K562 (cell line): ENCODE results near the gene HGD. TPM values are rescaled to one million over a fixed set of nuclear protein-coding genes. Genes with fewer than 3 reads are reported as not detected.

ENCODE experiments used
- CBFA2T2 ChIP-seq: fragments of 450-650 bp; conservative IDR thresholded peaks from 2 replicates; pipeline ENCODE4 v1.6.1; 2017; ENCODE audit warnings: mild to moderate bottlenecking
- CCNT2 ChIP-seq: IDR thresholded peaks from 2 replicates; pipeline ENCODE4 v1.6.1; 2011; ENCODE audit warnings: borderline replicate concordance, low read depth, mild to moderate bottlenecking, moderate library complexity, mixed read lengths, low read length; ENCODE audit not compliant: insufficient read length; ENCODE audit errors: extremely low read depth
- CHD4 ChIP-seq: fragments of 200-600 bp; sonication (generic); IDR thresholded peaks from 3 replicates; pipeline ENCODE4 v1.6.1; 2012; ENCODE audit warnings: low read depth, mild to moderate bottlenecking, mixed read lengths, low read length, inconsistent platforms; ENCODE audit not compliant: insufficient read depth, insufficient replicate concordance, poor library complexity, severe bottlenecking
- CXXC5 ChIP-seq: fragments of 250-450 bp; sonication (Bioruptor Pico); IDR thresholded peaks from 2 replicates; pipeline ENCODE4 v1.8.0; 2022; ENCODE audit warnings: inconsistent platforms, mild to moderate bottlenecking, moderate library complexity
- HDGF ChIP-seq: fragments of 450-650 bp; IDR thresholded peaks from 2 replicates; pipeline ENCODE4 v1.6.1; 2016
- HLTF ChIP-seq: fragments of 450-650 bp; IDR thresholded peaks from 2 replicates; pipeline ENCODE4 v1.6.1; 2016
- HMG20B ChIP-seq: fragments of 250-450 bp; sonication (Bioruptor Pico); IDR thresholded peaks from 2 replicates; pipeline ENCODE4 v1.5.0; 2021; ENCODE audit warnings: mild to moderate bottlenecking
- HNRNPL ChIP-seq: fragments of 200-400 bp; formaldehyde crosslinking; IDR thresholded peaks from 2 replicates; pipeline ENCODE4 v1.6.1; 2017; ENCODE audit warnings: low read depth, mild to moderate bottlenecking, low read length
- LEF1 ChIP-seq: fragments of 450-650 bp; IDR thresholded peaks from 2 replicates; pipeline ENCODE4 v1.6.1; 2016; ENCODE audit warnings: mild to moderate bottlenecking
- NUFIP1 ChIP-seq: fragments of 450-650 bp; IDR thresholded peaks from 2 replicates; pipeline ENCODE4 v1.6.1; 2018; ENCODE audit not compliant: partially characterized antibody
- RHOXF2B ChIP-seq: fragments of 250-450 bp; sonication (Bioruptor Pico); conservative IDR thresholded peaks from 2 replicates; pipeline ENCODE4 v1.5.1; 2021
- SAFB ChIP-seq: fragments of 200-400 bp; formaldehyde crosslinking; IDR thresholded peaks from 2 replicates; pipeline ENCODE4 v1.6.1; 2017; ENCODE audit warnings: low read depth, low read length, borderline replicate concordance
- TBP ChIP-seq: optimal IDR thresholded peaks from 2 replicates; pipeline ENCODE3; 2011; ENCODE audit warnings: low read depth, low read length, improper control_type of control experiment
- ZNF12 ChIP-seq: sonication (generic); formaldehyde crosslinking; IDR thresholded peaks from 2 replicates; pipeline ENCODE4 v1.4.0; 2020; ENCODE audit warnings: mild to moderate bottlenecking, missing genetic modification reagents
- ZNF224 ChIP-seq: sonication (generic); formaldehyde crosslinking; IDR thresholded peaks from 2 replicates; pipeline ENCODE4 v1.8.0; 2022; ENCODE audit warnings: mild to moderate bottlenecking, missing genetic modification reagents
- ZNF316 ChIP-seq: fragments of 450-650 bp; IDR thresholded peaks from 2 replicates; pipeline ENCODE4 v1.6.1; 2016
- ZNF41 ChIP-seq: fragments of 250-450 bp; sonication (Bioruptor Pico); conservative IDR thresholded peaks from 2 replicates; pipeline ENCODE4 v1.4.0; 2020; ENCODE audit warnings: mild to moderate bottlenecking
- polyA plus RNA-seq, 8 experiments: library from polyadenylated mRNA; depleted of rRNA in 4 of 8; stranded (reverse) in 5 of 8; unstranded in 3 of 8; fragments of >200 nt; fragmentation: Nextera tagmentation in 2 of 8; fragmentation: Illumina TruSeq in 1 of 8; extraction: Ambion mirVana in 2 of 8; extraction: Trizol in 1 of 8; gene quantifications; 2 replicates each; pipeline versions ENCODE4 v1.2.1 to v1.2.3, GENCODE V29; 2011 to 2014; ENCODE audit warnings: inconsistent platforms in 1 of 8, missing spikeins in 1 of 8
- total RNA-seq, 7 experiments: library from RNA; depleted of rRNA in 6 of 7; stranded (reverse); fragments of >200 nt in 6 of 7; fragmentation: Illumina TruSeq in 2 of 7; extraction: Trizol in 2 of 7; gene quantifications; 2 replicates each; pipeline versions ENCODE4 v1.2.1 to v1.2.3, GENCODE V29; 2011 to 2021; ENCODE audit warnings: low replicate concordance in 1 of 7
- TF ChIP-seq, protein P1 (sequence below): fragments of 450-650 bp; IDR thresholded peaks from 2 replicates; pipeline ENCODE4 v1.6.1; 2016; ENCODE audit warnings: mild to moderate bottlenecking
- TF ChIP-seq, protein P2 (sequence below): fragments of 250-450 bp; sonication (Bioruptor Pico); IDR thresholded peaks from 2 replicates; pipeline ENCODE4 v1.5.0; 2020; ENCODE audit warnings: mild to moderate bottlenecking
- TF ChIP-seq, protein P3 (sequence below): sonication (generic); formaldehyde crosslinking; IDR thresholded peaks from 2 replicates; pipeline ENCODE4 v1.8.0; 2022; ENCODE audit warnings: missing genetic modification reagents, mild to moderate bottlenecking, borderline replicate concordance
- TF ChIP-seq, protein P4 (sequence below): fragments of 450-650 bp; IDR thresholded peaks from 2 replicates; pipeline ENCODE4 v1.7.0; 2016; ENCODE audit warnings: borderline replicate concordance
- TF ChIP-seq, protein P5 (sequence below): sonication (generic); formaldehyde crosslinking; IDR thresholded peaks from 2 replicates; pipeline ENCODE4 v1.8.1; 2023; ENCODE audit warnings: mild to moderate bottlenecking, missing genetic modification reagents

Gene HGD
- total and polyA plus RNA-seq, 9 of the 15 experiments (the other 6 are each of a cell fraction or from before 2014, with no cell fraction given): 0.08 to 0.25 (median 0.17) TPM; not detected in 4

GRCh38 chr3:120622870-120623726 is 58.9 kb downstream of the HGD start (continued):
- TF ChIP-seq, protein P1, sequence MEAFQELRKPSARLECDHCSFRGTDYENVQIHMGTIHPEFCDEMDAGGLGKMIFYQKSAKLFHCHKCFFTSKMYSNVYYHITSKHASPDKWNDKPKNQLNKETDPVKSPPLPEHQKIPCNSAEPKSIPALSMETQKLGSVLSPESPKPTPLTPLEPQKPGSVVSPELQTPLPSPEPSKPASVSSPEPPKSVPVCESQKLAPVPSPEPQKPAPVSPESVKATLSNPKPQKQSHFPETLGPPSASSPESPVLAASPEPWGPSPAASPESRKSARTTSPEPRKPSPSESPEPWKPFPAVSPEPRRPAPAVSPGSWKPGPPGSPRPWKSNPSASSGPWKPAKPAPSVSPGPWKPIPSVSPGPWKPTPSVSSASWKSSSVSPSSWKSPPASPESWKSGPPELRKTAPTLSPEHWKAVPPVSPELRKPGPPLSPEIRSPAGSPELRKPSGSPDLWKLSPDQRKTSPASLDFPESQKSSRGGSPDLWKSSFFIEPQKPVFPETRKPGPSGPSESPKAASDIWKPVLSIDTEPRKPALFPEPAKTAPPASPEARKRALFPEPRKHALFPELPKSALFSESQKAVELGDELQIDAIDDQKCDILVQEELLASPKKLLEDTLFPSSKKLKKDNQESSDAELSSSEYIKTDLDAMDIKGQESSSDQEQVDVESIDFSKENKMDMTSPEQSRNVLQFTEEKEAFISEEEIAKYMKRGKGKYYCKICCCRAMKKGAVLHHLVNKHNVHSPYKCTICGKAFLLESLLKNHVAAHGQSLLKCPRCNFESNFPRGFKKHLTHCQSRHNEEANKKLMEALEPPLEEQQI: peak; percentile 36; the same call in 1 of the 2 replicates
- TF ChIP-seq CBFA2T2 (no peak), ZNF316 (peak; percentile 71), CHD4 (no peak), RHOXF2B (CRISPR knock-in tag) (no peak), NUFIP1 (no peak), ZNF41 (no peak), ZNF12 (CRISPR knock-in tag) (no peak), LEF1 (no peak), ZNF224 (CRISPR knock-in tag) (no peak), TBP (no peak), HLTF (no peak), CCNT2 (no peak), SAFB (no peak), HDGF (no peak), HMG20B (CRISPR knock-in tag) (no peak), HNRNPL (no peak), CXXC5 (CRISPR knock-in tag) (0 out of 2 replicates have a peak, but pooled peaks have one; percentile 34)
- TF ChIP-seq, protein P2, sequence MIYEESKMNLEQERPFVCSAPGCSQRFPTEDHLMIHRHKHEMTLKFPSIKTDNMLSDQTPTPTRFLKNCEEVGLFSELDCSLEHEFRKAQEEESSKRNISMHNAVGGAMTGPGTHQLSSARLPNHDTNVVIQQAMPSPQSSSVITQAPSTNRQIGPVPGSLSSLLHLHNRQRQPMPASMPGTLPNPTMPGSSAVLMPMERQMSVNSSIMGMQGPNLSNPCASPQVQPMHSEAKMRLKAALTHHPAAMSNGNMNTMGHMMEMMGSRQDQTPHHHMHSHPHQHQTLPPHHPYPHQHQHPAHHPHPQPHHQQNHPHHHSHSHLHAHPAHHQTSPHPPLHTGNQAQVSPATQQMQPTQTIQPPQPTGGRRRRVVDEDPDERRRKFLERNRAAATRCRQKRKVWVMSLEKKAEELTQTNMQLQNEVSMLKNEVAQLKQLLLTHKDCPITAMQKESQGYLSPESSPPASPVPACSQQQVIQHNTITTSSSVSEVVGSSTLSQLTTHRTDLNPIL (CRISPR knock-in tag): no peak
- TF ChIP-seq, protein P3, sequence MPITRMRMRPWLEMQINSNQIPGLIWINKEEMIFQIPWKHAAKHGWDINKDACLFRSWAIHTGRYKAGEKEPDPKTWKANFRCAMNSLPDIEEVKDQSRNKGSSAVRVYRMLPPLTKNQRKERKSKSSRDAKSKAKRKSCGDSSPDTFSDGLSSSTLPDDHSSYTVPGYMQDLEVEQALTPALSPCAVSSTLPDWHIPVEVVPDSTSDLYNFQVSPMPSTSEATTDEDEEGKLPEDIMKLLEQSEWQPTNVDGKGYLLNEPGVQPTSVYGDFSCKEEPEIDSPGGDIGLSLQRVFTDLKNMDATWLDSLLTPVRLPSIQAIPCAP (CRISPR knock-in tag): no peak
- TF ChIP-seq, protein P4, sequence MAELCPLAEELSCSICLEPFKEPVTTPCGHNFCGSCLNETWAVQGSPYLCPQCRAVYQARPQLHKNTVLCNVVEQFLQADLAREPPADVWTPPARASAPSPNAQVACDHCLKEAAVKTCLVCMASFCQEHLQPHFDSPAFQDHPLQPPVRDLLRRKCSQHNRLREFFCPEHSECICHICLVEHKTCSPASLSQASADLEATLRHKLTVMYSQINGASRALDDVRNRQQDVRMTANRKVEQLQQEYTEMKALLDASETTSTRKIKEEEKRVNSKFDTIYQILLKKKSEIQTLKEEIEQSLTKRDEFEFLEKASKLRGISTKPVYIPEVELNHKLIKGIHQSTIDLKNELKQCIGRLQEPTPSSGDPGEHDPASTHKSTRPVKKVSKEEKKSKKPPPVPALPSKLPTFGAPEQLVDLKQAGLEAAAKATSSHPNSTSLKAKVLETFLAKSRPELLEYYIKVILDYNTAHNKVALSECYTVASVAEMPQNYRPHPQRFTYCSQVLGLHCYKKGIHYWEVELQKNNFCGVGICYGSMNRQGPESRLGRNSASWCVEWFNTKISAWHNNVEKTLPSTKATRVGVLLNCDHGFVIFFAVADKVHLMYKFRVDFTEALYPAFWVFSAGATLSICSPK: no peak
- TF ChIP-seq, protein P5, sequence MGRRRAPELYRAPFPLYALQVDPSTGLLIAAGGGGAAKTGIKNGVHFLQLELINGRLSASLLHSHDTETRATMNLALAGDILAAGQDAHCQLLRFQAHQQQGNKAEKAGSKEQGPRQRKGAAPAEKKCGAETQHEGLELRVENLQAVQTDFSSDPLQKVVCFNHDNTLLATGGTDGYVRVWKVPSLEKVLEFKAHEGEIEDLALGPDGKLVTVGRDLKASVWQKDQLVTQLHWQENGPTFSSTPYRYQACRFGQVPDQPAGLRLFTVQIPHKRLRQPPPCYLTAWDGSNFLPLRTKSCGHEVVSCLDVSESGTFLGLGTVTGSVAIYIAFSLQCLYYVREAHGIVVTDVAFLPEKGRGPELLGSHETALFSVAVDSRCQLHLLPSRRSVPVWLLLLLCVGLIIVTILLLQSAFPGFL (CRISPR knock-in tag): no peak
